Muscle layer of colon (tissue), 2 donors: Measurements from ENCODE around the gene RAB26.

Experiments
- H3K27ac ChIP-seq: one replicate; pipeline ENCODE4 v1.7.0; 2013; ENCODE audit warnings: low read depth, mild to moderate bottlenecking, low read length, moderate library complexity
- H3K27me3 ChIP-seq, 2 donors: one replicate each; pipeline ENCODE4 v1.7.0; 2013; ENCODE audit warnings: low read length in 2 of 2, mild to moderate bottlenecking in 2 of 2; ENCODE audit not compliant: insufficient read depth in 2 of 2, control insufficient read depth in 1 of 2
- H3K36me3 ChIP-seq: one replicate; pipeline ENCODE4 v1.7.0; 2013; ENCODE audit warnings: mild to moderate bottlenecking, low read length; ENCODE audit not compliant: insufficient read depth
- H3K4me1 ChIP-seq: one replicate; pipeline ENCODE4 v1.7.0; 2013; ENCODE audit warnings: mild to moderate bottlenecking, low read length; ENCODE audit not compliant: insufficient read depth
- H3K4me3 ChIP-seq, 2 donors: one replicate each; pipeline ENCODE4 v1.7.0; 2013; ENCODE audit warnings: low read length in 2 of 2, low read depth in 1 of 2, mild to moderate bottlenecking in 1 of 2, moderate library complexity in 1 of 2
- H3K9ac ChIP-seq: one replicate; pipeline ENCODE4 v1.7.0; 2013; ENCODE audit warnings: low read length
- H3K9me3 ChIP-seq: one replicate; pipeline ENCODE4 v1.7.0; 2013; ENCODE audit warnings: mild to moderate bottlenecking, low read length
- donor health status: abdominal sarcoma.
- donor health status: Adenocarcinoma of cecum.

Gene RAB26

GRCh38 chr16:2159175-2159838 lies 10.9 kb downstream of the RAB26 start:
- Histone ChIP-seq H3K9ac (peak overlapping the region; percentile 83), H3K9me3 (no peaks in the 10 kb centered on the region), H3K27me3 (no peaks in the 10 kb centered on the region), H3K4me3 (peak overlapping the region in 1 of 2 donors; percentile 59), H3K36me3 (no peaks in the 10 kb centered on the region), H3K27ac (peak overlapping the region; percentile 86), H3K4me1 (peaks cover 47% of the 10 kb centered on the region)

GRCh38 chr16:2160915-2161551 lies 12.6 kb downstream of the RAB26 start:
- Histone ChIP-seq H3K27ac (peak overlapping the region; percentile 63), H3K27me3 (no peaks in the 10 kb centered on the region), H3K9me3 (no peaks in the 10 kb centered on the region), H3K36me3 (peaks cover 6% of the 10 kb centered on the region), H3K4me3 (no peak overlapping the region), H3K4me1 (peaks cover 41% of the 10 kb centered on the region), H3K9ac (no peak overlapping the region)

DNA sequence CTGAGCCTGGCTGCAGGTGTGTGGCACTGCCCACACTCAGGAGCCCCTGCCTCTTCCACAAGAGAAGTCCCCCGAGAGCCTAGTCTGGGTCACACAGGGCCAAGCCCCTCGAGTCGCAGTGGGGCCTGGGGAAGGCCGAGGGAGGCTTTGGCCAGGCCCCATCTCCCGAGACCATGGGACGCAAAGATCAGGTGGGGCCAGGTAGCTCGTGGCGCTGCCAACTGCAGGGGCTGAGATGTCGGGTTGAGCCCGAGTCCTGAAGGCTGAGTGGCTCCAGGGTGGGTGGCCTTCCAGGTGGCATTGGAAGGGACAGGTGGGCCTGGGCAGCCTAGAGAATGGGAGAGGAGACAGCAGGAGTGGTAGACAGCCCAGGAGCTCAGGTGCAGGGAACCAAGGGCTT lies 13.5 kb downstream of the RAB26 start:
- H3K4me3 ChIP-seq: no peak overlapping the region
- no peak overlapping the region for H3K9ac ChIP-seq
- H3K27ac ChIP-seq: no peak overlapping the region
- H3K4me1 ChIP-seq: peaks cover 38% of the 10 kb centered on the region
- peaks cover 14% of the 10 kb centered on the region for H3K36me3 ChIP-seq
- no peaks in the 10 kb centered on the region for H3K9me3 ChIP-seq
- no peaks in the 10 kb centered on the region for H3K27me3 ChIP-seq

- H3K4me3 ChIP-seq: no peak overlapping the region
- no peaks in the 10 kb centered on the region for H3K27me3 ChIP-seq
- H3K27ac ChIP-seq: no peak overlapping the region
- no peaks in the 10 kb centered on the region for H3K9me3 ChIP-seq
- peaks cover 21% of the 10 kb centered on the region for H3K36me3 ChIP-seq
- no peak overlapping the region for H3K9ac ChIP-seq
- peaks cover 30% of the 10 kb centered on the region for H3K4me1 ChIP-seq
Measured at GRCh38 chr16:2162676-2163118, 14.3 kb downstream of the RAB26 start.

DNA sequence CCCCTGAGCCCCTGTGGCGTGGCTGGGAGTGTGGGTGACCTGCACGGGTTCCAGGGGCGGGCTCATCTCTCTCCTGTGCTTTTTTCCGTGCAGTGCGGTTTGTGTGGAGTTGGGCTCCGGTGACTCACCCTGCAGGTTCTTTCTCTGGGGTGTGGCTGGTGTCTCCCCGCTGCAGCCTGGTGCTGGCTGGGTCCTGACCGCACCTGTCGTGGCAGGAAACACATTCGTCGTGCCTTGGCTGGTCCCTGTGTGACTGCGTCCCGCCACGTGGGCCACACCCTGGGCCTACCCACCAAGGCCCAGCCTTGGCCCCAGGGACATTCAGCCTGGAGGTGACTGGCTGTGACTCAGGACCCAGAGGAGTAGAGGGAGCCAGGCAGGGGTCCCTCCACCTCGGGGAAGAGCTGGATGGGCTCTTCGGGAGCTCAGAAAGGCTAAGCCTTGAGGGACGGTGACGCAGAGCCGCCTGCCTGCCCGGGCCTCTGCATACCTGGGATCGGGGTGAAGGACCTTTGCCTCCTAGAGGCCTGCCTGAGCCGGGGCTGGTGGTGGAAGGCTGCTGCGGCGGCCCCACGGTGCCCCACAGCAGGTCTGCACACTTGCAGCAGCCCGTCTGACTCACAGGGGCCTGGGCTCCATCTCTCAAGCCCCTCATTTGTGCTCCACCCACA lies 14.9 kb downstream of the RAB26 start:
- Histone ChIP-seq H3K9me3 (no peaks in the 10 kb centered on the region), H3K36me3 (peaks cover 27% of the 10 kb centered on the region), H3K4me3 (no peak overlapping the region), H3K27ac (no peak overlapping the region), H3K27me3 (no peaks in the 10 kb centered on the region), H3K4me1 (peaks cover 24% of the 10 kb centered on the region), H3K9ac (no peak overlapping the region)

DNA sequence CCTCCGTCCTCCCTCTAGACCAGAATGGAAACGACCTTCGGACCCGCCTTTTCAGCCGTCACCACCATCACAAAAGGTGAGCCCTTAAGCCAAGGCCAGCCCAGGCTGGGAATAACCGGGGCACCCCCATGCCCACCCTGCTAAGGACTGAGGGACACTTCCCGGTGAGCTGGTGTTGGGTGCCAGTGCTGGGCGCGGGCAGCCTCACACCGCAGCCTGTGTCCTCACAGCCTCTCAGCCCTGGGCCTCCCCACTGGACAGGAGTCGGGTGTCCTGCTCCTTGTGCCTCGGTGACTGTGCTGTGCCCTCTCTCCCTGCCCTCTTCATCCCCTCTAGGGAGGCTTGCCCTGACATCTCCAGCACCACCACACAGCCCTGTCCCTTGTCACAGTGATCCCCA lies 17.4 kb downstream of the RAB26 start:
- H3K36me3 ChIP-seq: peaks cover 29% of the 10 kb centered on the region
- H3K4me3 ChIP-seq: no peak overlapping the region
- H3K27me3 ChIP-seq: no peaks in the 10 kb centered on the region
- H3K27ac ChIP-seq: no peak overlapping the region
- no peak overlapping the region for H3K9ac ChIP-seq
- no peaks in the 10 kb centered on the region for H3K9me3 ChIP-seq
- peaks cover 5% of the 10 kb centered on the region for H3K4me1 ChIP-seq

DNA sequence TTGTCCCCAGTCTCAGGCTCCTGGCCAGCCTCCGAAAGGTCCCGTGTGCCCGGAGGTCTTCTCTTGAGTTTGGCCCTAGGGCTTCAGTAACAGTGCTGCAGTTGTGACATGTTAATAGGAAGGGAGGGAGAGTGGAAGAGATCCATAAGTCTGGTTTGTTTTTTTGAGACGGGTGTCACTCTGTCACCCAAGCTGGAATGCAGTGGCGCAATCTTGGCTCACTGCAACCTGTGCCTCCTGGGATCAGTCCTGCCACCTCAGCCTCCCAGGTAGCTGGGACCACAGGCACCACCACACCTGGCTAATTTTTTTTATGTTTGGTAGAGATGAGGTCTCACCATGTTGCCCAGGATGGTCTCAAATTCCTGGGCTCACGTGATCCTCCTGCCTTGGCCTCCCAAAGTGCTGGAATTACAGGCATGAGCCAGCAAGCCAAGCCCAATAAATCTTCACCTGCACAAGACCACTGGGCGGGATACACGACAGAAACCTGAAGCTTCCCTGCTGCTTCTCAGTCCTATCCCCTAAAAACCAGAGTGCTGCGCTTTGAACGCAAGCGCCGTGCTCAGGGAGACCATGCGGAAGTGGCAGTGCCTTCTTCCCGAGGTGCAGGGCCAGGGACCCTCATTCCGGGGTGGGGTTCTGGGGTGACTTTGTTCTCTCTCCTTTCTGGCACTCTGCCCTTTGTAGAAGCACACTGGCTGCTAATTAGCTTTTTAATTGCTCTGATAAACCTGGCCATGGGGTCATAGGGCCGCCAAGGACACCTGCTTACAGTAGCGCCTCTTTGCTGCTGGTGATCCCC lies 18.0 kb downstream of the RAB26 start:
- no peak overlapping the region for H3K9ac ChIP-seq
- no peak overlapping the region for H3K4me3 ChIP-seq
- H3K27me3 ChIP-seq: no peaks in the 10 kb centered on the region
- no peaks in the 10 kb centered on the region for H3K9me3 ChIP-seq
- H3K36me3 ChIP-seq: peaks cover 29% of the 10 kb centered on the region
- peaks cover 1% of the 10 kb centered on the region for H3K4me1 ChIP-seq
- H3K27ac ChIP-seq: no peak overlapping the region

DNA sequence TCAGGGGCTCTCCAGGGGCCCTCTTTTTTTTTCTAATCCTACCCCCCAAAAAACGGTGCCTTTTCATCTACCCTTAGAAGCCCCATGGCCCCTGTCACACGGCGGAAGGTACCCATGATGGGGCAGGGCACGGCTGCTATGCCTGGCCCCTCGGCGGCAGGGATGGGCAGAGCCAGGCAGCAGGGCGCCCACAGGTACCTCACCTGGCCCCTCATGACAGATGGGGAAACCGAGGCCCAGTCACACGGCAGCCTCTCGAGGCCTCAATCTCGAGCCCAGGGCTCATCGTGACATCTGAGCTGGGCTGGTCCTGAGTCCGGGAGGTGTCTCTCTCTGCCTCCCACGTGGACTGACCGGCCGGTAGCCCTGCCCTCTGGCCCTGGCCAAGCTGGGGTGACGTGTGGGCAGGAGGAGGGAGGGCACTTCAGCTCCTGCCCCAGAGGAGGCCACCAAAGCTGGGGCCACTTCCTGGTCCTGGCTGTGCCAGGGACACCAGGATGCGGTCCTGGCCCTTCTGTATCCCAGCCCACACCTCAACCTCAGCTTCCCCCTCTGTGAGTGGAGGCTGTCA lies 18.7 kb downstream of the RAB26 start:
- Histone ChIP-seq H3K36me3 (peaks cover 29% of the 10 kb centered on the region), H3K27ac (no peak overlapping the region), H3K27me3 (no peaks in the 10 kb centered on the region), H3K4me3 (no peak overlapping the region), H3K9me3 (no peaks in the 10 kb centered on the region), H3K4me1 (no peaks in the 10 kb centered on the region), H3K9ac (no peak overlapping the region)

DNA sequence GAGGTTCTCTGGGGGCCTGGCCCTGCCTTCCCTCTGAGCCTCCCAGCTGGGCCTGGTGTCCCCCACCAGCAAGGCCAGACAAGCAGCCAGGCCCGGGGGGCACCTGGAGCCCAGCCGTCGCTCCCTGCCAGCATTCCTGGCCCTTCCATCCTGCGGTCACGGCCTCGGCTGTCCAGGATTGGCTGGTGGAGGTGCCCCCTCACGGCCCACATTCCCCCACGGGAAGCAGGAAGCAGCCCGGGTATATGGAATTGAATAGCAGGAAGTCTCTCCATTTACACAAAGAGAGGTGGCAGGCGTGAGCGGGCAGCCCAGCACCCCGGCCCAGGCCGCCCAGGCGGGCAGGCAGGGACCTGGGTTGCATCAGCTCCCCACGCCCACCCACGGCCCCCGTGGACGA lies 21.7 kb downstream of the RAB26 start:
- Histone ChIP-seq H3K9me3 (no peaks in the 10 kb centered on the region), H3K27me3 (no peaks in the 10 kb centered on the region), H3K9ac (no peak overlapping the region), H3K27ac (no peak overlapping the region), H3K36me3 (peaks cover 48% of the 10 kb centered on the region), H3K4me3 (no peak overlapping the region), H3K4me1 (no peaks in the 10 kb centered on the region)

- H3K36me3 ChIP-seq: peaks cover 52% of the 10 kb centered on the region
- H3K4me1 ChIP-seq: no peaks in the 10 kb centered on the region
- no peak overlapping the region for H3K4me3 ChIP-seq
- no peak overlapping the region for H3K27ac ChIP-seq
- H3K9me3 ChIP-seq: no peaks in the 10 kb centered on the region
- no peaks in the 10 kb centered on the region for H3K27me3 ChIP-seq
- no peak overlapping the region for H3K9ac ChIP-seq
Measured at GRCh38 chr16:2170587-2171435, 22.4 kb downstream of the RAB26 start.
